GM12878 (cell line): ENCODE results near the gene TMX4. TPM values are rescaled to one million over a fixed set of nuclear protein-coding genes. Genes with fewer than 3 reads are reported as not detected.

Experiments
- ATAC-seq: fragments of 200-7000 bp; cut with Tn5 transposase; 3 replicates; pipeline ENCODE4 v1.9.1; 2020; ENCODE audit warnings: mild to moderate bottlenecking, moderate library complexity
- BruUV-seq: library from RNA; stranded (reverse); fragments of 400-500 nt; replicated peaks from 2 replicates; lab custom pipeline; 2021; lab: Mats Ljungman, UMichigan
- CTCF ChIA-PET: fragments of 300-600 bp; sonication (Branson Sonifier 250); formaldehyde crosslinking; extraction: SDS; loops from one replicate; lab custom pipeline; 2021; ENCODE audit warnings: inconsistent platforms; lab: Yijun Ruan, JAX
- POLR2A ChIA-PET: fragments of 350-600 bp; formaldehyde crosslinking; extraction: SDS; loops from one replicate; lab custom pipeline; 2021; ENCODE audit warnings: inconsistent platforms; lab: Charles Lee
- RAD21 ChIA-PET: fragments of 300-600 bp; sonication (Branson Sonifier 250); formaldehyde crosslinking; loops from one replicate; lab custom pipeline; 2023; ENCODE audit warnings: antibody characterized with exemption; ENCODE audit not compliant: unreplicated experiment; lab: Charles Lee
- SMC1A ChIA-PET: fragments of 300-600 bp; sonication (Branson Sonifier 250); formaldehyde crosslinking; loops from one replicate; lab custom pipeline; 2023; ENCODE audit not compliant: unreplicated experiment, uncharacterized antibody; lab: Charles Lee
- DNase-seq: peaks from one replicate; pipeline ENCODE4 v3.0.0-alpha.2; 2011; ENCODE audit warnings: low read depth, low spot score
- FAIRE-seq: peaks from 3 replicates; lab custom pipeline; 2011; peaks lifted over from hg19 to GRCh38; lab: Jason Lieb, UNC
- H2AFZ ChIP-seq: 2 replicates; pipeline ENCODE4 v1.6.0; 2011; ENCODE audit warnings: low read depth, low read length, control low read depth; ENCODE audit not compliant: control insufficient read depth
- H3K27ac ChIP-seq: 2 replicates; pipeline ENCODE4 v1.5.1; 2011; ENCODE audit warnings: control low read depth; ENCODE audit not compliant: control insufficient read depth, insufficient read depth
- H3K27me3 ChIP-seq, 2 experiments: replicated peaks in 1 of 2; 2 replicates each; pipeline versions ENCODE4 v1.6.0 to v1.6.1; 2011; ENCODE audit warnings: low read length in 1 of 2; ENCODE audit not compliant: control insufficient read depth in 2 of 2, insufficient read depth in 2 of 2
- H3K36me3 ChIP-seq, 2 experiments: 2 replicates each; pipeline ENCODE4 v1.5.1; 2011; ENCODE audit warnings: low read length in 1 of 2; ENCODE audit not compliant: control insufficient read depth in 2 of 2, insufficient read depth in 2 of 2
- H3K4me1 ChIP-seq: 2 replicates; pipeline ENCODE4 v1.6.1; 2011; ENCODE audit warnings: mild to moderate bottlenecking, low read length, moderate library complexity, mixed read lengths; ENCODE audit not compliant: control insufficient read depth, insufficient read depth
- H3K4me2 ChIP-seq: 2 replicates; pipeline ENCODE4 v1.6.0; 2011; ENCODE audit warnings: control low read depth; ENCODE audit not compliant: control insufficient read depth, insufficient read depth
- H3K4me3 ChIP-seq: fragments of 200-600 bp; sonication (generic); 2 replicates; pipeline ENCODE4 v1.5.1; 2016
- H3K79me2 ChIP-seq: 2 replicates; pipeline ENCODE4 v1.6.0; 2011; ENCODE audit warnings: low read length; ENCODE audit not compliant: control insufficient read depth, insufficient read depth
- H3K9ac ChIP-seq: 2 replicates; pipeline ENCODE4 v1.8.0; 2011; ENCODE audit warnings: low read length, control low read depth, mixed read lengths; ENCODE audit not compliant: control insufficient read depth, insufficient read depth
- H3K9me3 ChIP-seq: replicated peaks from 3 replicates; pipeline ENCODE4 v1.5.1; 2011; ENCODE audit warnings: mild to moderate bottlenecking, low read length; ENCODE audit not compliant: control insufficient read depth, insufficient read depth
- H4K20me1 ChIP-seq: 2 replicates; pipeline ENCODE4 v1.6.0; 2011; ENCODE audit not compliant: control insufficient read depth, insufficient read depth
- ATF2 ChIP-seq: IDR thresholded peaks from 2 replicates; pipeline ENCODE4 v1.6.1; 2012; ENCODE audit warnings: low read length, inconsistent platforms
- CBX3 ChIP-seq: fragments of 200-600 bp; sonication (generic); IDR thresholded peaks from 2 replicates; pipeline ENCODE4 v1.6.1; 2016; ENCODE audit warnings: low read depth, borderline replicate concordance
- CEBPB ChIP-seq, 2 experiments: fragments of 150-350 bp in 1 of 2; IDR thresholded peaks; 2 replicates each; pipeline ENCODE4 v1.6.1; 2012 to 2014; ENCODE audit warnings: low read depth in 2 of 2, low read length in 2 of 2, borderline replicate concordance in 1 of 2, inconsistent platforms in 1 of 2
- CTCF ChIP-seq, 3 experiments: IDR thresholded peaks in 2 of 3; conservative IDR thresholded peaks in 1 of 3; 2 replicates each; pipeline ENCODE4 v1.5.1; 2011; ENCODE audit warnings: low read depth in 3 of 3, low read length in 3 of 3, mild to moderate bottlenecking in 3 of 3, control low read depth in 2 of 3, moderate library complexity in 2 of 3, inconsistent platforms in 1 of 3, mixed read lengths in 1 of 3; ENCODE audit not compliant: control insufficient read depth in 2 of 3, insufficient read depth in 1 of 3; ENCODE audit errors: extremely low read depth in 1 of 3
- EED ChIP-seq: sonication (generic); IDR thresholded peaks from 2 replicates; pipeline ENCODE4 v1.6.1; 2016; ENCODE audit warnings: antibody characterized with exemption, low read depth
- HDAC6 ChIP-seq: fragments of 200-600 bp; sonication (generic); IDR thresholded peaks from one replicate; pipeline ENCODE4 v1.8.0; 2017; ENCODE audit warnings: antibody characterized with exemption; ENCODE audit not compliant: unreplicated experiment
- MTA3 ChIP-seq: IDR thresholded peaks from 2 replicates; pipeline ENCODE4 v1.6.1; 2012; ENCODE audit warnings: low read length, inconsistent platforms, borderline replicate concordance
- PAX8 ChIP-seq: fragments of 450-650 bp; IDR thresholded peaks from 2 replicates; pipeline ENCODE4 v1.6.1; 2017; ENCODE audit warnings: mild to moderate bottlenecking, moderate library complexity
- SMAD5 ChIP-seq: IDR thresholded peaks from 2 replicates; pipeline ENCODE4 v1.6.1; 2016; ENCODE audit warnings: antibody characterized with exemption, low read depth
- ZNF207 ChIP-seq: fragments of 450-650 bp; IDR thresholded peaks from 2 replicates; pipeline ENCODE4 v1.6.1; 2014; ENCODE audit warnings: antibody characterized with exemption, mild to moderate bottlenecking, borderline replicate concordance
- ZNF217 ChIP-seq: fragments of 450-650 bp; IDR thresholded peaks from 2 replicates; pipeline ENCODE4 v1.6.1; 2017; ENCODE audit warnings: antibody characterized with exemption, mild to moderate bottlenecking
- WGBS: methylation state at CpG from one replicate; pipeline ENCODE4 v1.1.6; 2016; ENCODE audit warnings: low lambda C conversion rate; ENCODE audit not compliant: insufficient replicate concordance, insufficient coverage; ENCODE audit errors: missing lambda C conversion rate; 5-methylcytosine and 5-hydroxymethylcytosine counted together
- in situ Hi-C: fragments of 300-500 bp; cut with MboI; formaldehyde crosslinking; loops from 9 replicates; pipeline ENCODE4 v1.14.3; 2018; ENCODE audit warnings: mixed read lengths
- intact Hi-C: fragments of 100-400 bp; cut with micrococcal nuclease; formaldehyde crosslinking; loops from one replicate; pipeline ENCODE4 v1.14.2; 2022; ENCODE audit not compliant: unreplicated experiment
- polyA plus RNA-seq, 11 experiments: library from polyadenylated mRNA; depleted of rRNA in 4 of 11; unstranded in 6 of 11; stranded (reverse) in 5 of 11; fragments of >200 nt; fragmentation: Nextera tagmentation in 4 of 11; fragmentation: Illumina TruSeq in 1 of 11; extraction: Ambion mirVana in 4 of 11; extraction: Trizol in 1 of 11; gene quantifications; 1 replicate in 1 of 11; 2 replicates in 10 of 11; pipeline versions ENCODE4 v1.2.1 to v1.2.3, GENCODE V29; 2011 to 2016; ENCODE audit warnings: inconsistent platforms in 2 of 11, missing spikeins in 2 of 11, low read depth in 1 of 11
- total RNA-seq, 4 experiments: library from RNA; depleted of rRNA in 3 of 4; stranded (reverse); fragments of >200 nt in 3 of 4; fragmentation: Illumina TruSeq in 1 of 4; extraction: Trizol in 1 of 4; gene quantifications; 2 replicates each; pipeline versions ENCODE4 v1.2.1 to v1.2.3, GENCODE V29; 2013 to 2021

The TMX4 gene
- total and polyA plus RNA-seq, 10 of the 15 experiments (the other 5 are each of a cell fraction or from before 2014, with no cell fraction given): 3.9 to 19.9 (median 11.1) TPM

- ATAC-seq (no peak), FAIRE-seq (no peak), DNase-seq (no peak)
- no peak overlapping the region for H2AFZ ChIP-seq
- H3K36me3 ChIP-seq: no peaks in the 10 kb centered on the region
- H3K79me2 ChIP-seq: no peaks in the 10 kb centered on the region
- H3K4me3 ChIP-seq: no peak overlapping the region
- no peaks in the 10 kb centered on the region for H3K9me3 ChIP-seq
- in situ Hi-C loops: no loop called here
- RAD21 ChIA-PET: no interaction called here
- no TSS peak for BruUV-seq
- SMC1A ChIA-PET: interaction anchor here (0.7 kb wide), 1 partner anchor 17 kb away, joined by 3 read pairs; no protein-coding TSS in a partner anchor
- intact Hi-C loops: no loop called here
- no peak overlapping the region for H3K4me2 ChIP-seq
- WGBS: 6% methylated on average over 5 of the region's 5 CpGs
- H3K27ac ChIP-seq: no peak overlapping the region
- H3K4me1 ChIP-seq: no peaks in the 10 kb centered on the region
- POLR2A ChIA-PET: no interaction called here
- no peak overlapping the region for H3K9ac ChIP-seq
- no peak for TF ChIP-seq ZNF217
- TF ChIP-seq HDAC6: no peak
- TF ChIP-seq PAX8: no peak
- no peak for TF ChIP-seq CTCF (IDR thresholded peaks at IDR 0.05 in 2 of 3, conservative IDR thresholded peaks at IDR 0.05 in 1 of 3; ENCODE audit: control insufficient read depth in 2 of 3, extremely low read depth in 1 of 3, insufficient read depth in 1 of 3, low read depth in 3 of 3, low read length in 3 of 3)
- no peak for TF ChIP-seq SMAD5
- TF ChIP-seq ZNF207: no peak
- no peak for TF ChIP-seq CEBPB (IDR thresholded peaks at IDR 0.05; ENCODE audit: borderline replicate concordance in 1 of 2, low read depth in 2 of 2, low read length in 2 of 2)
- no peak for TF ChIP-seq ATF2
- no peak for TF ChIP-seq MTA3
- TF ChIP-seq EED: no peak
- TF ChIP-seq CBX3: no peak
- no peaks in the 10 kb centered on the region; the same call in 1 of the 2 replicates for H4K20me1 ChIP-seq
- no peaks in the 10 kb centered on the region; a peak in 1 of 4 replicates for H3K27me3 ChIP-seq
- CTCF ChIA-PET: interaction anchor here (1.3 to 1.6 kb wide), 2 partner anchors 13 to 19 kb away, joined by 3 to 5 read pairs; no protein-coding TSS in a partner anchor
These were observed 42.4 kb upstream of the TMX4 start for GRCh38 chr20:8061861-8062518.
